Stimulated activated CD8-positive, alpha-beta memory T cell treated with anti-CD3 and anti-CD28 coated beads, Interleukin-2, amount 100 ng/mL, for 48 hours (primary cell): Measurements from ENCODE around the gene CTBP2.
A peak's percentile ranks its signal among the peaks of the same experiment; 100 is the strongest.
"Not testable (repeated sequence)": the region's sequence is repeated elsewhere in the genome, so short reads cannot be mapped to it uniquely, and the experiment has no call there.

Experiments
- DNase-seq, 2 donors: peaks; one replicate each; pipeline ENCODE4 v3.0.0-alpha.2; 2020; ENCODE audit warnings: low read depth in 2 of 2

The CTBP2 gene

GRCh38 chr10:125064681-125065492 is 95.5 kb downstream of the CTBP2 start:
- peak in 1 of 2 donors; percentile 7 for DNase-seq

GRCh38 chr10:125063256-125063925 is 97.0 kb downstream of the CTBP2 start:
- no peak for DNase-seq

- DNase-seq, result no peak
Measured at GRCh38 chr10:125062914-125063230, 97.5 kb downstream of the CTBP2 start.

- no peak for DNase-seq
Measured at GRCh38 chr10:125062227-125062913, 98.0 kb downstream of the CTBP2 start.

- DNase-seq, result no peak
Measured at GRCh38 chr10:125061557-125062226, 98.7 kb downstream of the CTBP2 start.

GRCh38 chr10:125060826-125061556 is 99.4 kb downstream of the CTBP2 start:
- DNase-seq, result peak; percentile 16 to 40

- no peak for DNase-seq
Measured at GRCh38 chr10:125060482-125060825, 99.9 kb downstream of the CTBP2 start.

GRCh38 chr10:125060026-125060425 is 100.3 kb downstream of the CTBP2 start:
- DNase-seq, result no peak

- DNase-seq, result not testable (repeated sequence)
Measured at GRCh38 chr10:125059348-125059747, 101.0 kb downstream of the CTBP2 start.

- no peak for DNase-seq
Measured at GRCh38 chr10:125057158-125058001, 103.0 kb downstream of the CTBP2 start.

- DNase-seq, result no peak
Measured at GRCh38 chr10:125056161-125057132, 103.9 kb downstream of the CTBP2 start.

GRCh38 chr10:125055446-125055845 is 104.9 kb downstream of the CTBP2 start:
- DNase-seq, result no peak

- DNase-seq, result no peak
Measured at GRCh38 chr10:125054669-125055268, 105.6 kb downstream of the CTBP2 start.

- DNase-seq, result no peak
Measured at GRCh38 chr10:125054216-125054615, 106.1 kb downstream of the CTBP2 start.

GRCh38 chr10:125052146-125052545 is 108.2 kb downstream of the CTBP2 start:
- DNase-seq, result no peak

GRCh38 chr10:125050383-125050782 is 110.0 kb downstream of the CTBP2 start:
- no peak for DNase-seq

GRCh38 chr10:125049216-125049881 is 111.0 kb downstream of the CTBP2 start:
- no peak for DNase-seq

- DNase-seq, result peak; percentile 64 to 66
Measured at GRCh38 chr10:125048094-125048864, 112.1 kb downstream of the CTBP2 start.
